ENCODE data around the gene LPP. TPM values are rescaled to one million over a fixed set of nuclear protein-coding genes. Genes with fewer than 3 reads are reported as not detected.
A peak's percentile ranks its signal among the peaks of the same experiment; 100 is the strongest.

Gene LPP
- total RNA-seq, 6 donors from 2014 or later = 86.0 to 196 (median 160) TPM

DNA sequence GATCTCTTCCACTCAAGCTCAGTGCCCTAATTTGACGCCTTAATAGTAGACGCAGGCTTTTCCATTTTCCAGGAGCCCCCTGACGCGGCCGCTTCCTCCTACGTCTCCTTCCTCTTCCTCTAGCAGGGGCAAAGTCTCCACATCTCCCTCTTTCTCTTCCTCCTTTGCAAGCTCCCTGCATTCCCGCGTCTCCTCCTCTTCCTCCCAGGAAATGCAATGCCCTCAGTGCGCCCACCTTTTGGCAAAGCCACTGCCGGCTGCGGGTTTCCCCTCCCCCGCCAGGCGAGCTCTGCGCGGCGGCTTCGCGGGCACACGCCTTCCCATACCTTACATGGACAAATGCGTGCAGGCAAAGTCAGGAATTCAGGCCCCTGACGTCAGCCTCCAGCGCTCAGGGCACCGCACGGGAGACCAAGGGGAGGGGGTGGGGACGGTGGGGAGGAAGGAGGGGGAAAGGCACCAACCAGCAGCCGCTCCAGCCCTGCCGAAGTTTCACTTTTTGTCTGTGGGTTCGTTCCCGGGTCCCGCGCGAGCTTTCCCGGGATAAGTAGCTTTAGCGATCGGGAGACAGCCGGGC lies 432 bp upstream of the LPP start:
- H3K4me1 ChIP-seq = peaks cover 28 to 55% (median 36%) of the 10 kb centered on the region in 4 donors
- WGBS, 2 donors = 0 to 2% methylated on average over 28 to 33 of the region's 36 CpGs
- peak; percentile 83 to 92 for ATAC-seq (ENCODE audit: low FRiP score in 2 of 2)

GRCh38 chr3:188154809-188155574 lies 1.0 kb downstream of the LPP start:
- Histone ChIP-seq H3K36me3 (no peaks in the 10 kb centered on the region), H3K27me3 (no peaks in the 10 kb centered on the region), H3K4me1 (peaks cover 30 to 62% (median 36%) of the 10 kb centered on the region in 4 donors), H3K27ac (peak overlapping the region; percentile 92 to 98 (median 96)), H3K4me3 (peak overlapping the region; percentile 65 to 83 (median 72)), H3K9me3 (no peaks in the 10 kb centered on the region)
- DNase-seq (no peak), ATAC-seq (ENCODE audit: low FRiP score in 2 of 2) (peak in 1 of 2 donors; percentile 2)
- TF ChIP-seq POLR2AphosphoS5 (IDR thresholded peaks at IDR 0.05) (no peak), CTCF (IDR thresholded peaks at IDR 0.05) (no peak), EP300 (IDR thresholded peaks at IDR 0.05) (no peak), POLR2A (IDR thresholded peaks at IDR 0.05) (no peak)
- WGBS, 2 donors = 42 to 44% methylated on average over 8 of the region's 8 CpGs

More for the DNA sequence above, 432 bp upstream of the LPP start:
- no peaks in the 10 kb centered on the region for H3K36me3 ChIP-seq
- H3K27ac ChIP-seq = peak overlapping the region; percentile 92 to 98 (median 96)
- H3K27me3 ChIP-seq = no peaks in the 10 kb centered on the region
- peak overlapping the region; percentile 65 to 83 (median 72) for H3K4me3 ChIP-seq
- TF ChIP-seq EP300 (IDR thresholded peaks at IDR 0.05) = peak in 2 of 4 donors; percentile 55 to 88
- peak; percentile 36 to 63 for TF ChIP-seq POLR2AphosphoS5 (IDR thresholded peaks at IDR 0.05)
- peak in 2 of 6 experiments; percentile 7 to 16 for TF ChIP-seq CTCF (IDR thresholded peaks at IDR 0.05)
- no peak for TF ChIP-seq POLR2A (IDR thresholded peaks at IDR 0.05)
- DNase-seq = peak; percentile 89 to 90
- H3K9me3 ChIP-seq = no peaks in the 10 kb centered on the region

DNA sequence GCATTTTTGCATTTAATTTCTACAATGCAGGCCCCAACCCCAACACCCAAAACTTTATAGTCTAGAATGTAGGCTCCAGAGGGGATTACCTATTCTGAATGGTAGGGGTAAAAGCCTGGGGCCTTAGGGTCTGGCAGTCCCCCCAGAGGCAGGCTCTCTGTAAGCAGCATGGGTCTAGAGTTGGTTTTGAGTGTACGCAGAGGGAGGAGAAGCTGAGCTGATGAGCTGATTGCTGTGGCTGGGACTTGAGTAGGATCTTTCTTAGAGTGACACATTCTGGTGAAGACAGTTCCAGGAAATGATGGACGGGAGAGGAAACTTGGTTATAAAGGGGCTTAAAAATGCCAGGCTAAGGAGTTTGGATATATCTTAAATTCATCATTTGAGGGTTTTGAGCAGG lies 2.1 kb downstream of the LPP start:
- no peaks in the 10 kb centered on the region for H3K9me3 ChIP-seq
- H3K4me3 ChIP-seq = no peak overlapping the region
- H3K27ac ChIP-seq = peak overlapping the region in 2 of 4 donors; percentile 97 to 98
- ATAC-seq (ENCODE audit: low FRiP score in 2 of 2) = no peak
- no peaks in the 10 kb centered on the region for H3K36me3 ChIP-seq
- TF ChIP-seq CTCF (IDR thresholded peaks at IDR 0.05) (no peak), POLR2AphosphoS5 (IDR thresholded peaks at IDR 0.05) (no peak), POLR2A (IDR thresholded peaks at IDR 0.05) (no peak), EP300 (IDR thresholded peaks at IDR 0.05) (no peak)
- DNase-seq = no peak
- peaks cover 30 to 62% (median 36%) of the 10 kb centered on the region in 4 donors for H3K4me1 ChIP-seq
- H3K27me3 ChIP-seq = no peaks in the 10 kb centered on the region
- 71 to 74% methylated on average over 2 of the region's 2 CpGs for WGBS, 2 donors

DNA sequence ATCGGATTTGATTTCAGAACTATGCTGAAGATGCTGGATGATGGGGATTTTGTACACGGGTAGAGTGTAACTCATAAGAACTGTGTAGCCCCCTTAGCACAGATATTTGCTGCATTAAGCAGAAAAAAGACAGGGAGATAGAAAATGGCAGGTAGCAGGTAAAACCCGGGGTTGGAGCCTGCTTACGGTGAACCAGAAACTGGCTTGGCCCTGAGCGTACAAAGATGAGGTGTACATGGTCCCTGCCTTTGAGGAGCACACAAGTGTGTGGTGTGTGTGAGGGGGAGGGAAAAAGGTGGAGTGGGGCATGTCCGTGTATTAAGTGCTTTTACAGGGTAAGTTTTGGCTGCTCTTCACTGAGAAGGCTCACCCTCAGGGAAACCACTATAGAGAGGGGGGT lies 3.5 kb downstream of the LPP start:
- Histone ChIP-seq H3K27ac (peak overlapping the region in 1 of 4 donors; percentile 6), H3K27me3 (no peaks in the 10 kb centered on the region), H3K4me1 (peaks cover 30 to 56% (median 35%) of the 10 kb centered on the region in 4 donors), H3K4me3 (no peak overlapping the region), H3K36me3 (peaks cover 0 to 4% (median 0%) of the 10 kb centered on the region in 4 donors), H3K9me3 (no peaks in the 10 kb centered on the region)
- ATAC-seq (ENCODE audit: low FRiP score in 2 of 2) = no peak
- WGBS, 2 donors = 82 to 88% methylated on average over 6 of the region's 6 CpGs
- no peak for DNase-seq
- no peak for TF ChIP-seq POLR2A (IDR thresholded peaks at IDR 0.05)
- no peak for TF ChIP-seq POLR2AphosphoS5 (IDR thresholded peaks at IDR 0.05)
- no peak for TF ChIP-seq EP300 (IDR thresholded peaks at IDR 0.05)
- no peak for TF ChIP-seq CTCF (IDR thresholded peaks at IDR 0.05)
